HCT116 (cell line): Measurements from ENCODE around the gene ERBIN.

Experiments
- CBX3 ChIP-seq: IDR thresholded peaks from 2 replicates; pipeline ENCODE4 v1.6.1; 2012; ENCODE audit warnings: low read depth
- EZH2 ChIP-seq: fragments of 200-600 bp; sonication (generic); IDR thresholded peaks from 2 replicates; pipeline ENCODE4 v1.6.1; 2017; ENCODE audit warnings: antibody characterized with exemption, mixed run types
- EZH2phosphoT487 ChIP-seq: fragments of 200-600 bp; IDR thresholded peaks from 2 replicates; pipeline ENCODE4 v1.6.1; 2018; ENCODE audit warnings: antibody characterized with exemption, borderline replicate concordance
- POLR2A ChIP-seq: IDR thresholded peaks from 2 replicates; pipeline ENCODE4 v1.7.0; 2011; ENCODE audit warnings: borderline replicate concordance; ENCODE audit not compliant: insufficient read depth, insufficient read length; ENCODE audit errors: extremely low read depth
- POLR2AphosphoS5 ChIP-seq: IDR thresholded peaks from 2 replicates; pipeline ENCODE4 v1.6.1; 2011; ENCODE audit warnings: mild to moderate bottlenecking, low read depth, low read length, moderate library complexity
- RAD21 ChIP-seq: IDR thresholded peaks from 2 replicates; pipeline ENCODE4 v1.6.1; 2012; ENCODE audit warnings: low read depth, mild to moderate bottlenecking
- SIN3A ChIP-seq: IDR thresholded peaks from 2 replicates; pipeline ENCODE4 v1.6.1; 2012; ENCODE audit warnings: low read depth
- SRF ChIP-seq: IDR thresholded peaks from 2 replicates; pipeline ENCODE4 v1.6.1; 2012; ENCODE audit warnings: low read depth
- TCF7L2 ChIP-seq: IDR thresholded peaks from 2 replicates; pipeline ENCODE4 v1.7.0; 2011; ENCODE audit warnings: borderline replicate concordance, inconsistent platforms; ENCODE audit not compliant: insufficient read depth, insufficient read length; ENCODE audit errors: extremely low read depth
- YY1 ChIP-seq: IDR thresholded peaks from 2 replicates; pipeline ENCODE4 v1.6.1; 2011; ENCODE audit warnings: low read length, low read depth, moderate library complexity, mild to moderate bottlenecking; ENCODE audit not compliant: insufficient replicate concordance; ENCODE audit errors: extremely low read depth
- ZFX ChIP-seq: fragments of 450-650 bp; IDR thresholded peaks from 2 replicates; pipeline ENCODE4 v1.6.1; 2017
- TF ChIP-seq, protein P1 (sequence below), 3 experiments: fragments of 200-600 bp in 1 of 3; sonication (generic) in 1 of 3; IDR thresholded peaks in 2 of 3; conservative IDR thresholded peaks in 1 of 3; 2 replicates each; pipeline ENCODE4 v1.5.1; 2012 to 2017; ENCODE audit warnings: low read depth in 2 of 3, low read length in 2 of 3, antibody characterized with exemption in 1 of 3, borderline replicate concordance in 1 of 3, control low read depth in 1 of 3, mild to moderate bottlenecking in 1 of 3, mixed read lengths in 1 of 3, mixed run types in 1 of 3, moderate library complexity in 1 of 3; ENCODE audit not compliant: insufficient read depth in 1 of 3
- TF ChIP-seq, protein P2 (sequence below): IDR thresholded peaks from 2 replicates; pipeline ENCODE4 v1.6.1; 2012
- TF ChIP-seq, protein P3 (sequence below): IDR thresholded peaks from 2 replicates; pipeline ENCODE4 v1.6.1; 2011; ENCODE audit warnings: mild to moderate bottlenecking, low read length, moderate library complexity; ENCODE audit not compliant: insufficient replicate concordance; ENCODE audit errors: extremely low read depth

DNA sequence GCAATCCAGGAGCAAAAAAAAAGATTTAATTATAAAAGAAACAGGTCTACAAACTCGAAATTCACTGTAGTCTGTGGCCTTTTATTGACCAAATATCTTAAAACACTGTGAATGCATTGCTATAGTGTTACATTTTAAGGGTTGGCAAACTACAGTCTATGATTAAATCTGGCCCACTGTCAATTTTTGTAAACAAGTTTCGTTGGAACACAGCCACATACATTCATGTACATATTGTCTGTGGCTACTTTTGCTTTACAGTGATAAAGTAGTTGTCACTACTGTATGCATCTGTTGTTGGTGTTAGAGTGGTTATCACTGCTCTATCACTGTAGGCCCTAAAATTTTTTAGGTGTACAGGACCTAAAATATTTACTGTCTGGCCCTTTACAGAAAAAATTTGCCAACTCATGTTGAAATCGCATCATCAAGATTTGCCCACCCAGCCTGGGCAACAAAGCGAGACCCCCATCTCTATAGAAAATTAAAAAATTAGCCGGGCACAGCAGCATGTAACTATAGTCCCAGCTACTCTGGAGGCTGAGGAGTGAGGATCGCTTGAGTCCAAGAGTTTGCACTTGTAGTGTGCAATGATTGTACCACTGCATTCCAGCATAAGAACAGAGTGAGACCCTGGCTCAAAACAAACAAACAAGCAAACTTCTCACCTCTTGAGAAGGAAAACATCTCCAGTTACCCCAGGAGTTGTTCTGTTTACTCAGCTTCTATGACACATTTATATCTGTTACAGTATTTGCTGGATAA is 89.0 kb downstream of the ERBIN start:
- TF ChIP-seq POLR2AphosphoS5 (no peak), EZH2 (no peak), SRF (no peak), POLR2A (no peak), SIN3A (no peak), ZFX (no peak), TCF7L2 (no peak), EZH2phosphoT487 (no peak), YY1 (no peak), RAD21 (no peak), CBX3 (no peak)
- TF ChIP-seq, protein P1, sequence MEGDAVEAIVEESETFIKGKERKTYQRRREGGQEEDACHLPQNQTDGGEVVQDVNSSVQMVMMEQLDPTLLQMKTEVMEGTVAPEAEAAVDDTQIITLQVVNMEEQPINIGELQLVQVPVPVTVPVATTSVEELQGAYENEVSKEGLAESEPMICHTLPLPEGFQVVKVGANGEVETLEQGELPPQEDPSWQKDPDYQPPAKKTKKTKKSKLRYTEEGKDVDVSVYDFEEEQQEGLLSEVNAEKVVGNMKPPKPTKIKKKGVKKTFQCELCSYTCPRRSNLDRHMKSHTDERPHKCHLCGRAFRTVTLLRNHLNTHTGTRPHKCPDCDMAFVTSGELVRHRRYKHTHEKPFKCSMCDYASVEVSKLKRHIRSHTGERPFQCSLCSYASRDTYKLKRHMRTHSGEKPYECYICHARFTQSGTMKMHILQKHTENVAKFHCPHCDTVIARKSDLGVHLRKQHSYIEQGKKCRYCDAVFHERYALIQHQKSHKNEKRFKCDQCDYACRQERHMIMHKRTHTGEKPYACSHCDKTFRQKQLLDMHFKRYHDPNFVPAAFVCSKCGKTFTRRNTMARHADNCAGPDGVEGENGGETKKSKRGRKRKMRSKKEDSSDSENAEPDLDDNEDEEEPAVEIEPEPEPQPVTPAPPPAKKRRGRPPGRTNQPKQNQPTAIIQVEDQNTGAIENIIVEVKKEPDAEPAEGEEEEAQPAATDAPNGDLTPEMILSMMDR (IDR thresholded peaks at IDR 0.05 in 2 of 3, conservative IDR thresholded peaks at IDR 0.05 in 1 of 3; ENCODE audit: borderline replicate concordance in 1 of 3, insufficient read depth in 1 of 3, low read depth in 2 of 3, low read length in 2 of 3): no peak
- TF ChIP-seq, protein P2, sequence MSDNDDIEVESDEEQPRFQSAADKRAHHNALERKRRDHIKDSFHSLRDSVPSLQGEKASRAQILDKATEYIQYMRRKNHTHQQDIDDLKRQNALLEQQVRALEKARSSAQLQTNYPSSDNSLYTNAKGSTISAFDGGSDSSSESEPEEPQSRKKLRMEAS: no peak
- TF ChIP-seq, protein P3, sequence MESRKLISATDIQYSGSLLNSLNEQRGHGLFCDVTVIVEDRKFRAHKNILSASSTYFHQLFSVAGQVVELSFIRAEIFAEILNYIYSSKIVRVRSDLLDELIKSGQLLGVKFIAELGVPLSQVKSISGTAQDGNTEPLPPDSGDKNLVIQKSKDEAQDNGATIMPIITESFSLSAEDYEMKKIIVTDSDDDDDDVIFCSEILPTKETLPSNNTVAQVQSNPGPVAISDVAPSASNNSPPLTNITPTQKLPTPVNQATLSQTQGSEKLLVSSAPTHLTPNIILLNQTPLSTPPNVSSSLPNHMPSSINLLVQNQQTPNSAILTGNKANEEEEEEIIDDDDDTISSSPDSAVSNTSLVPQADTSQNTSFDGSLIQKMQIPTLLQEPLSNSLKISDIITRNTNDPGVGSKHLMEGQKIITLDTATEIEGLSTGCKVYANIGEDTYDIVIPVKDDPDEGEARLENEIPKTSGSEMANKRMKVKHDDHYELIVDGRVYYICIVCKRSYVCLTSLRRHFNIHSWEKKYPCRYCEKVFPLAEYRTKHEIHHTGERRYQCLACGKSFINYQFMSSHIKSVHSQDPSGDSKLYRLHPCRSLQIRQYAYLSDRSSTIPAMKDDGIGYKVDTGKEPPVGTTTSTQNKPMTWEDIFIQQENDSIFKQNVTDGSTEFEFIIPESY: no peak
